G401 (cell line): ENCODE results near the gene DIPK2A. TPM values are rescaled to one million over a fixed set of nuclear protein-coding genes. Genes with fewer than 3 reads are reported as not detected.

Source experiments
- total RNA-seq: library from RNA; depleted of rRNA; stranded (reverse); fragments of >200 nt; shearing (Covaris generic); gene quantifications from 2 replicates; pipeline ENCODE4 v1.2.3, GENCODE V29; 2014; rRNA removed

The DIPK2A gene
- total RNA-seq, 1 experiment from 2014 or later, result 0.10 TPM

Other genes starting within 250 kb of the DIPK2A start
- not detected in 2 replicates for gene SLC9A9, start 123.4 kb upstream of the DIPK2A start, total RNA-seq